Stimulated activated CD4-positive, alpha-beta T cell treated with anti-CD3 and anti-CD28 coated beads, Interleukin-15, amount 100 ng/mL, for 48 hours (primary cell): ENCODE measurements around the gene TGFBRAP1.
A peak's percentile ranks its signal among the peaks of the same experiment; 100 is the strongest.

ENCODE experiments used
- DNase-seq, 2 donors: peaks; one replicate each; pipeline ENCODE4 v3.0.0-alpha.2; 2020; ENCODE audit warnings: low read depth in 2 of 2

The TGFBRAP1 gene, protein sequence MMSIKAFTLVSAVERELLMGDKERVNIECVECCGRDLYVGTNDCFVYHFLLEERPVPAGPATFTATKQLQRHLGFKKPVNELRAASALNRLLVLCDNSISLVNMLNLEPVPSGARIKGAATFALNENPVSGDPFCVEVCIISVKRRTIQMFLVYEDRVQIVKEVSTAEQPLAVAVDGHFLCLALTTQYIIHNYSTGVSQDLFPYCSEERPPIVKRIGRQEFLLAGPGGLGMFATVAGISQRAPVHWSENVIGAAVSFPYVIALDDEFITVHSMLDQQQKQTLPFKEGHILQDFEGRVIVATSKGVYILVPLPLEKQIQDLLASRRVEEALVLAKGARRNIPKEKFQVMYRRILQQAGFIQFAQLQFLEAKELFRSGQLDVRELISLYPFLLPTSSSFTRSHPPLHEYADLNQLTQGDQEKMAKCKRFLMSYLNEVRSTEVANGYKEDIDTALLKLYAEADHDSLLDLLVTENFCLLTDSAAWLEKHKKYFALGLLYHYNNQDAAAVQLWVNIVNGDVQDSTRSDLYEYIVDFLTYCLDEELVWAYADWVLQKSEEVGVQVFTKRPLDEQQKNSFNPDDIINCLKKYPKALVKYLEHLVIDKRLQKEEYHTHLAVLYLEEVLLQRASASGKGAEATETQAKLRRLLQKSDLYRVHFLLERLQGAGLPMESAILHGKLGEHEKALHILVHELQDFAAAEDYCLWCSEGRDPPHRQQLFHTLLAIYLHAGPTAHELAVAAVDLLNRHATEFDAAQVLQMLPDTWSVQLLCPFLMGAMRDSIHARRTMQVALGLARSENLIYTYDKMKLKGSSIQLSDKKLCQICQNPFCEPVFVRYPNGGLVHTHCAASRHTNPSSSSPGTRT

GRCh38 chr2:105329561-105330495 is at the start of gene TGFBRAP1:
TSS of gene TGFBRAP1 (minus strand) at chr2:105329735. CDS start at chr2:105308301, 21,434 bp downstream.
- peak; percentile 27 to 48 for DNase-seq

GRCh38 chr2:105378921-105379383 is 49.4 kb upstream of the TGFBRAP1 start:
- no peak for DNase-seq

DNA sequence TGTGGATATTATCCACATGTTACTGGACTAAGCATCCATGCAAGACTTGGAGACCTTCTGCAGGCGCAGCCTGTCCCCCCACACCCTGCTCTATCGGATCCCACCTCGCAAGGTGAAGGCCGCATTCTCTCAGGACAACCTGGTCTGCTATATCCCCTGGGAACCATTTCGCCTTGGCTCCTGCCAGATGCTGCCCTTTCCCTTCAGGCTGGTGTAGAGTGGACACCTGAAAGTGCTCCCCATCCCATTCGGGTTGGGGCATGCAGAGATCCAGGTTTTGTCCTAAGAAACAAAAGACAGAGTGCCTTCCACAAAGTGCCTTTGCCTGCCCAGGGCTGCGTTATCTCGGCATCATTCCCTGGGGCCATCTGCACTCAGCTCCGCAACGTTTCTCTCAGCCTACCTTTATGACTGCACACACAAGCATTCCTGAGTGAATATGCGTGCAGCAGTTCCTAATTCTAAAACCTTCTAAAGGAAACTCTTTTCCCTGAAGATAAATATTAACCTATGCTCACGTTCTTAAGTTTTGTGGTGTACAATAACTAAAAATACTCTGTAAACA is 48.8 kb upstream of the TGFBRAP1 start:
- DNase-seq, result no peak

GRCh38 chr2:105377871-105378270 is 48.3 kb upstream of the TGFBRAP1 start:
- DNase-seq, result no peak

GRCh38 chr2:105376789-105377240 is 47.3 kb upstream of the TGFBRAP1 start:
- no peak for DNase-seq

GRCh38 chr2:105376010-105376409 is 46.5 kb upstream of the TGFBRAP1 start:
- DNase-seq, result no peak

DNA sequence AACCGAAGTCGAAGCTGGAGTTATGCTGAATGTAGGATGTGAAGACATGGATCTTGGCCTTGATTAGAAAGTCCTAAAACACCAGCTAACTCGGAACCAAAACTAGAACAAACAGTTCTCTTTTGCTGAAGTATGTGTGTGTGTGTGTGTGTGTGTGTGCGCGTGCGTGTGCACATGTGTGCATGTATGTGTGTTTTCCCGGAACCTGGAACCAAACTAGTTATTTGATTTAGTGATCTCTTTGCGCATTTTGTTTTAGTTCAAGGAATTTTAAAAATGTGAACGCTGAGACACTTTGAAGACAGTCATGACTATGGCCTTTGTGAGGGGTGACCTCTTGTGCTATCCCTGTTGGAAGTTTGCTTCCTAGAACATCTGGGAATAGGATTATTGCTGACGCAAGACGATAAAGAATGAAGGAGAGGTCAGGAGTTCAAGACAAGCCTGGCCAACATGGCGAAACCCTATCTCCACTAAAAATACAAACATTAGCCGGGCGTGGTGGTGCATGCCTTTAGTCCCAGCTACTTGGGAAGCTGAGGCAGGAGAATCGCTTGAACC is 45.5 kb upstream of the TGFBRAP1 start:
- DNase-seq, result no peak

DNA sequence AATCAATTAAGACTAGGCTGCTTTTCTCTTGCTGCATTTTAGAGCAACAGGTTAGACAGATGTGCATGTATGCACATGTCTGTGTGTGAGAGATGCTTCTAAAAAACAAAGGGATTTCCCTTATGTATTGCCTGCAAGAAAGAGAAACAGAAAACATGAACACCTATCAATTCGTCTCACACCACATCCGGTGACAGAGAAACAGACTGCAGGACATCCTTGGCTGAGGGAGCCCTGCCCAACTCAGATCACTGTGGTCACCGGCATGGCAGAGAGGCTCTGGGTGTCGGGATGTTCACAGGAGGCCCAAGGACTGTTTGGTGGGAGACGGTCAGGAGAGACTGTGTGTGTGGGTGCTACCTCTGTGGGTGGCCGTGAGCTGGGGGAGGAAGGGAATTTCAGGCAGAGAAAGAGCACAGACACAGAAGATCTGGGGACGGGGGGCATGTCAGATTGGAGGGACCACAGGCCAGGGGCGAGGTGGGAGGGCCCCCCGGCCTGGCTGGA is 44.4 kb upstream of the TGFBRAP1 start:
- DNase-seq, result no peak

DNA sequence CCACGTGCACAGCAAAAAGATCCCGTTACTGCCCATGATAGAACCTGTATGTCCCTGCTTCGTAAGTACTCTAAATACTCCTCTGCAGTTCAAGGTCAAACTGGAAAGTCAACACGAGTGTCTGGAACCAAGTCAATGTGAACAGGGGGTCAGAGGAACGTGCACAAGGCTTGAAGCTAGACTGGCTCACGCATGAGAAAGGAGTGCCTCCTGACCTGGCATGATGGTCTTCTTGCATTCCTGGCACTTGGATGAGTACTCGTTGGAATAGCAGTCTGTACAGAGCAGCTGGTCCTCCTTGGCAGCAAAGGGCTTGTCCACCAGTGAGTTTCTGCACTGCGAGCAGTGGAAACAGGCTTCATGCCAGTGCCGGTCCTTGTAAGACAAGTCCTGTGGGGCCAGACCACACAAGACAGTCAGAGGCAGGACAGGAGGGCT is 43.8 kb upstream of the TGFBRAP1 start:
- DNase-seq, result no peak

- DNase-seq, result no peak
Measured at GRCh38 chr2:105371810-105372209, 42.3 kb upstream of the TGFBRAP1 start.

- no peak for DNase-seq
Measured at GRCh38 chr2:105371156-105371555, 41.6 kb upstream of the TGFBRAP1 start.

- peak; percentile 78 to 85 for DNase-seq
Measured at GRCh38 chr2:105369777-105370690, 40.5 kb upstream of the TGFBRAP1 start.

GRCh38 chr2:105368759-105369408 is 39.3 kb upstream of the TGFBRAP1 start:
- DNase-seq, result no peak

DNA sequence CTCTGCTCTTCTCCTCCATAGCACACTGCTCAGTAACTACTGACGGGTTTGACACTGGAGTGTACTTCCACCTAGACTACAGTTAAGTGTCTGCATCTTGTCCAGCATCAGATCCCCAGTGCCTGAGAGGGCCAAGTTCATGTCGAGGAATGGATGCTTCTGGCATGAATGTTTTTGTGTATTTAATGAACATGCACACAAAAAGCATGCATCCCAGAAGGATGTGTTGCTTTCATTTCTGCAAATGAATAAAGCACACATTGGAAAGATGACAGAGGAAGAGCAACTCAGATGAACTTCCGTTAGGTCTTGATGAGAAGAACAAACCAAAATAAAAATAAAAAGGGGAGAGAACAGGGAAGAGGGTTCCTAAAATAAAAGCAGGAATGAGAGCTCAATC is 35.7 kb upstream of the TGFBRAP1 start:
- no peak for DNase-seq

- DNase-seq, result no peak
Measured at GRCh38 chr2:105364436-105365139, 35.1 kb upstream of the TGFBRAP1 start.

DNA sequence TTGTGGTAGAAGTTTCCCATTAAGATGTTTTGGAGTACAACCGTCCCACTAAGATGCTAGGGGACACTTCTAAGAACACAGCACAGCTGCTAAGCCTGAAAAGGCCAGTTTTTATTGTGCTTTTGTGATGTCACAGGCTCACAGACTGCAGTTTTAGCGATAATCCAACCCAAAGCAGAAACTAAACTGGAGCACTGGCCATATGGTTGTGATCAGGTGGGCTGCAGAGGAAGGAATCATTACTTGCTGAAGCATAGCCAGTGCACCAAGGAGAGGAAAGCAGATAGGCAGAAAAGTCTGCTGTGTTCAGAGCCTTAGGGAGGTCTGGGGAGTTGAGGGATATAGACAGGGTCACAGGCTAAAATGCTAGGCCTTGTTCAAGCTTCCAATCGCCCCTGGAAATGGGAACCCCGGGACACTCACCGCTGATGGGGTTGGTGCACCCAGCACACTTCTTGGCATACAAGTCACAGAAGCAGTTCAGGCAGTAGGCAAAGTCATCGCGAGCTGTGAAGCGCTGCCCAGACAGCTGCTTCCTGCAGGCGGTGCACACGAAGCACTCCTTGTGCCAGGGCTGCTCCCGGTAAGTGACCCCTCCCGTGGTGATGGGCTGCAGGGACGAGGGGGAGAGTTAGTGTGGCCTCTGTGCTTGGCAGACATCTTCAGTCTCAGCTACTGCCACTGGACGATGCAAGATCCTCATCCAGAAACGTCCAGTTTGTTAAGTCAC is 33.5 kb upstream of the TGFBRAP1 start:
- no peak for DNase-seq

DNA sequence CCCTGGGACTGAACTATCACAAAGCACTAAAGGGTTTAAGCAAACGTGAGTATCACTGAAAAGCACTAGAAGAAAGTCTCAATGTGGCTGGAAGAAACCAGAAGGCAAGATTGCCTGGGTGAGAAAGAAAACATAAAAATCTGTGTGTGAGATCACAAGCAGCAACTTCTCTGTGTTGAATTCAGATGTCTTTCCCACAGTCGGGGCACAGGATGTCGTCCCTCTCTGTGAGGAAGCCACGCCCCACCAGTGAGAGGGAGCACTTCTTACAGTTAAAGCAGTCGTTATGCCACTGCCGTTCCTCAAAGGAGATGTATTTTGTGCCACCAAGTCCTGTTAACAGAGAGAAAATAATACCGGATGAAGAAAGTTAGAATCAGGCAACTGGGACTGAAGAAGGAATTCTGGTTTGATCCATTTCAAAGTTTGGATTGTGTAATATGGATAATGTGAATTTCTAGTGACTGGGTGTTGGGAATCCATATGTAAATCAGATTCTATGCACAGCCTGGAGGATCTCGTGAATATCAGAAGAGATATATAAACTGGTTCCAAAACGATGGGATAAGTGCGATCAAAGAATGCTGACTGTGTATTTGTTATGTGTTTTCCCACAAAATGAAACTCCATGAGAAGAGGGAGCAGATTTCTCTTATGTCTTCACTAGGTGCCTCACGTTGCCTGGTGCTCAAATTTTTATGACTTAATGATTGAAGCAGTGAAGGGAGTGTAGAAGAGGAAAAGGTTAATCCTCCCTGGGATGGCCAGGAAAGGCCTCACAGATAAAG is 31.8 kb upstream of the TGFBRAP1 start:
- no peak for DNase-seq
